Stimulated activated CD4-positive, alpha-beta T cell treated with anti-CD3 and anti-CD28 coated beads, TNF-alpha, amount 100 ng/mL, for 24 hours (primary cell): ENCODE results near the gene USP32.
"Not testable (repeated sequence)": the region's sequence is repeated elsewhere in the genome, so short reads cannot be mapped to it uniquely, and the experiment has no call there.

Experiments used
- DNase-seq, 3 experiments: peaks; one replicate each; pipeline ENCODE4 v3.0.0-alpha.2; 2020; ENCODE audit warnings: low read depth in 3 of 3

USP32 gene

DNA sequence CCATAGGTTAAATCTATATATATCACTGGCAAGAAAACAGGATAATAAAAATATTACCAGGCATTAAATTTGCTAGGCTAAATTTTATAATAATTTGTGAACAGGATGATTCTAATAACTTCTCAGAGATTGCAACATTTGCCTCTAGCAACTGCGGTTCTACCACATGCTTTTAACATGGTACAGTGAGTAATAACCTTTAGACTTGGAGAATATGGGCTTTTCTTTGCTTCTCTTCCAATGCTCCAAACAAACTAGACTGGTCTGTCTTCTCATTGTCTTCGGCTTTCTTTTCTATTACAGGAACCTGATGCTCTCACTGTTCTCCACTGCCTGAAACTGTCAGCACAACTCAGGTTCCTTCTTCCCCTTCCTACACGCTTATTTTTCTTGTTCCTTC is 161.6 kb downstream of the USP32 start:
- no peak for DNase-seq

DNA sequence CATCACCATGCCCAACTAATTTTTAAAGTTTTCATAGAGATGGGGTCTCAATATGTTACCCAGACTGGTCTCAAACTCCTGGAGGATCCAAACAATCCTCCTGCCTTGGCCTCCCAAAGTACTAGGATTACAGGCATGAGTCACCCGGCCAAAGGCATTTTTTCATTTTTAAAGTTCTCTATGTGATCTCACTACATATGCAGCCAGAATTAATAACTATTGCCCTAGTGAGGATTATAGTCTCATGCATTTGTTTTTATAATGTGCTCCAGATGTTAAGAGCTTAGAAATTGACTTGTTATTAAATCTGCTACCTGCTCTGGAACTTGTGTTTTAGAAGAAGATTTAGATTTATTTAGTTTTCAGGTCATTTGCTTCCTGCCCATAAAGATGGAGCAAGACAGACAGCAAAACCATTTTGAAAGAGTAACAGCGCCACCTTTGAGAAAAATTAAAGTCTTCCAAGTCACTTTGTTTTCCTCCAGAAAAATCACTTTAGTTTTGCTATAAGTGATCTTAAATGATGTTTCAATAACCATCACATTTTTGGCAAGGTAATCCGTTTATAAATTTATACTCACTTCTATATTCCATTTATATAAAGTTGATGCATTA is 162.6 kb downstream of the USP32 start:
- DNase-seq = no peak

DNA sequence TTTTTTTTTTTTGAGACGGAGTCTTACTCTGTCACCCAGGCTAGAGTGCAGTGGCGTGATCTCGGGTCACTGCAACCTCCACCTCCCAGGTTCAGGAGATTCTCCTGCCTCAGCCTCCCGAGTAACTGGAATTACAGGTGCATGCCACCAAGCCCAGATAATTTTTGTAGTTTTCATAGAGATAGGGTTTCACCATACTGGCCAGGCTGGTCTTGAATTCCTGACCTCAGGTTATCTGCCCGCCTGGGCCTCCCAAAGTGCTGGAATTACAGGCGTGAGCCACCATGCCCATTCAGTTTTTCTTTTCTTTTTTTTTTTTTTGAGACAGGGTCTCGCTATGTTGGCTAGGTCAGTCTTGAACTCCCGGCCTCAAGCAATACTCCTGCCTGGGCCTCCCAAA is 164.7 kb downstream of the USP32 start:
- not testable (repeated sequence) for DNase-seq

DNA sequence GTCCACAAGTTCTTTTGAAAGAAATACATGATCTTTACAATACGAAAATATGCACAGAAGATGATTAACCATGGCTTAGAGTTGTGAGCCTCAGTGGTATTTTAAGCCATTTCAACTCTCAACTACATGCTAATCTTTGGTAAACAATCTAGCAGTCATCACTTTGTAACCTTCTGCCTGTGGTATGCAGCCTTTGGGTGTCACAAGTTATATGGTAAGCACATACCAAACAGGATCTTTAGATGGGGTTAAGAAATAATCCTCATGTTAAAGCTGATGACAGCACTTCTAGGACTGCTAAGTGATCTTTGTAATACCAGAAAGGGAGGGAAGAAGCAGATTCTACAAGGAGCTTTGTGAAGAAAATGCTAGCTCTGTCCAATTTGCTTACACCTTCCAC is 167.9 kb downstream of the USP32 start:
- no peak for DNase-seq

DNA sequence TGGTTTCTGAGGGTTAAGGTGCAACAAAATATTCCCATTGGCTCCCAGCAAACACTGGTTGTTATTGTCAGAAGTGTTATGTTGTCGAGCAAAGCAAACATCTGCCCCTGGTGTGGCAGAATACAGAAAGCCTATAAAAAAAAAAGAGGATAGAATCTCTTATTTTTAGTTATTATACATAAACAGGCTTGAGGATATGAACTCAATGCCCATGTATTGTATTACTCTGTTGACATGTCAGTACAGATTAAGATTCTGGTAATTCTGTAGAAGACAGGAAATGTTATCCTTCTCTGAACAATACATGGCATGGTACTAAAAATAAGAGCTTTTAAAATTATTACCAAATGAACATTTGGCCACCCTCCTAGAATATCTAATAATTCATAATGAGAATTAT is 168.5 kb downstream of the USP32 start:
- no peak for DNase-seq

DNA sequence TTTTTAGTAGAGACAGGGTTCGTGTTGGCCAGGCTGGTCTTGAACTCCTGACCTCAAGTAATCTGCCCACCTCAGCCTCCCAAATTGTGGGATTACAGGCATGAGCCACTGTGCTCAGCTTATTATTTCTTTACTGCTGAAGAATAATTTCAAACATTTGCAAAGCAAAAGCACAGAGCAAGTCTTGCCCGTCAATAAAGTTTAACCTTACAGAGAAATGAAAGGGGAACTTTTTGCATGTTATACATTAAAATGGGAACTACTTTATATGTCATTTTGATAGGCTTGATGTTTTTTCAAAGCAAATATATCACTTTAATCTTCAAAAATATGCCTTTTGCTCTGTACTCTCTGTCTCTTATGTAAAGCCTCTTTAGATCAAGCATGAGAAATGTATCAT is 173.2 kb downstream of the USP32 start:
- DNase-seq = not testable (repeated sequence)

DNA sequence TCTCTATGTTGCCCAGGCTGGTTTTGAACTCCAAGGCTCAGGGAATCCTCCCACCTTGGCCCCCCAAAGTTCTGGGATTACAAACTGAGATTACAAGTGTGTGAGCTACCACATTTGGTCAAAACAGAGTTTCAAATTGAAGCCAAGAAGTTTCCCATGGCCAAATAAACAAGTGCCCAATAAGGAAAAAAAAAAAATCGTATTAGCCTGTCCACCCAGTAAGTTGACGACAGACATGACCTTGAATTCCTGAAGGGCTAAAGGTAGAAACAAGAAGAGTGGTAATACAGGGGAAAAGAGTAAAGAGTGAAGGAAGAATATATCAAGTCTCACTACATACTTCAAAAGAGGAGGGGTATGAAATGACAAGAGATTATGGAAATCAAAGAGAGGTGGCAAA is 176.0 kb downstream of the USP32 start:
- DNase-seq = not testable (repeated sequence)

DNA sequence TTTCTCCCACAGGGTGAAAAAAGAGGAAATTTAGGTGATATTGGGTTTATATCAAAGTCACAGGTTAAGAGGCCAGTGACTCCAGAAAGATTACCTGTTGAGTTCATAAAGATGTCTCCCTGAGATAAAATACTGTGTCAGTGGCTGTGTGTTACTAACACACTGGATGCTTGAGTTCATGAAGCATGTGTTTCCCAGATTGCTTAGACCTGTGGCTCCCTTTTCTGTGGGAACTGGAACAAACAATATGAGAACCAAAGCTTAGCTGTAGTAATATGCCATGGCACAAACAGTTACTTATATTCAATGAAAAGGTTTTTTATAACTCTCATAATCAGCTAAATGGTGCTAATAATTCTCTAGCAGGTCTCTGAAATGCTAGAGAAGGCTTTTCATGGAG is 180.7 kb downstream of the USP32 start:
- DNase-seq = not testable (repeated sequence)

DNA sequence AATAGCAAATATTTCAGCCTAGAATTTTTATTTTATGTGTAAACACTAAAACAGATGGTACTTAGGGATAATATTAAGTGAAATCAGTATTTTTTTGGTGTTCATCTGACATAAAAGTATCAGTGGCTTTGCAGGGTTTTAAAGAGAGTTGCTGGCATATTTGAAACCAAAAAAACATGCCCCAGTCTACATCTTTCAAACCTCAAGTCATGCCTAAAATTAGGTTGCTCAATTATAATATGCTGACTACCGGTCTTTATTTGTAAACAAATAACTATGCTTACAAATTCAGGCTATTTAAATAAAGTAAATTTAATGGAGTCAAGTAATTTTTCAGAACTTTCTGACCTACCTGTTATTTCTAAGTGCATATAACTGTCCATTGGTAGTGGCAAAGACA is 183.6 kb downstream of the USP32 start:
- not testable (repeated sequence) for DNase-seq

DNA sequence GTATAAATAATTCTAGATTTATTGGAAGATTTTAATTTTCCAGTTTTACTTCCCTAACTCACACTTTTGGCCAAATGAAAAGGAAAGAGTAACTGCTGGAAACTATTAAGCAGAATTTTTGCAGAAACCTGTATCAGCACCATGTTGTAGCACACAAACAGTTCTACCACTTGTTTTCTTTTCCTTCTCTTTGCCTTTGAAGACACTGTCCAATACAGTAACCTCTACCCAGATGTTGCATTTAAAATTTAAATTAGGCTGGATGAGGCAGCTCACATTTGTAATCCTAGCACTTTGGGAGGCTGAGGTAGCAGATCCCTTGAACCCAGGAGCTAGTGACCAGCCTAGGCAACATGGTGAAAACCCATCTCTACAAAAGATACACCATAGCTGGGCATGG is 186.2 kb downstream of the USP32 start:
- DNase-seq = not testable (repeated sequence)

DNA sequence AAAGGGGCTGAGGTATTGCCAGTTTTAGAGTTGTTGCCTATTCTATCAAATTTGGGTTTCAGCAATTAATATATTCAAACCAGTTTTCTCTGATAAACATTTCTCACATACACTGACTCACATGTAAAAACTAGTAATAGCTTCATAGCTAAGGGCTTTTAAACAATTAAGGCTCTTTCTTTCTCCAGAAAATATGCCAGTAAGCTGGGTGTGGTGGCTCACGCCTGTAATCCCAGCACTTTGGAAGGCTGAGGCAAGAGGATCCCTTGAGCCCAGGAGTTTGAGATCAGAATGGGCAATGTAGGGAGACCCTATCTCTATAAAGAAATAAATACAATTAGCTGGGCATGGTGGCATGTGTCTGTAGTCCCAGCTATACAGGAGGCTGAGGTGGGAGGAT is 193.3 kb downstream of the USP32 start:
- DNase-seq = not testable (repeated sequence)

DNA sequence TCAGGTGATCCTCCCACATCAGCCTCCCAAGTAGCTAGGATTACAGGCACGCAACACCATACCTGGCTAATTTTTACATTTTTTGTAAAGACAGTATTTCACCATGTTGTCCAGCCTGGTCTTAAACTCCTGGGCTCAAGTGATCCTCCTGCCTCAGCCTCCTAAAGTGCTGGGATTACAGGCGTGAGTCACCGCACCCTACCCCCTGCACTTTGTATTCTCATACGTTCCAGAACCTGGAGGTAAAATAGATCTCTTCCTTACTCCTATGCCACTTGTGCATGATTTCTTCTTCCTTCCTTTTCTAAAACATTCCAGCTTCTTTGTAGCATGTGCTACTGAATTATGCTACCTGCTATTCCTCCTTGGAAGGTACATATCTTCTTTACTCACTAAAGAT is 197.8 kb downstream of the USP32 start:
- DNase-seq = not testable (repeated sequence)

DNA sequence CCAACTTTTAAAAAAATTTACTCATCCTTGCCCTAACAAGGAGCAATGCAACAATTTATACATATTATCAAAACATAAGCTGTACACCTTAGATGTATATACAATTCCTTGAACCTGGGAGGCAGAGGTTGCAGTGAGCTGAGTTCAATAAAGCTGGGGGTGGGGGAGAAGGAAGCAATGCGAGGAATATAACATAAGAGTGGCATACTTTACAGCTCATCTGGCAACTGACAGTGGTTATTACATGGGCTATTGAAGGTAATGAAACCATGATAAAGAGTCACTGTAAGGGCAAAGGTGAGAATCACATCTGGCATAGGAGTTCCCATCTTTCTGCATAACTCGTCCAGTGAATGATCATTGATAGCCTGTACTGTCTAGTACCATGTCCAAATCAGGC is 198.5 kb downstream of the USP32 start:
- no peak for DNase-seq

DNA sequence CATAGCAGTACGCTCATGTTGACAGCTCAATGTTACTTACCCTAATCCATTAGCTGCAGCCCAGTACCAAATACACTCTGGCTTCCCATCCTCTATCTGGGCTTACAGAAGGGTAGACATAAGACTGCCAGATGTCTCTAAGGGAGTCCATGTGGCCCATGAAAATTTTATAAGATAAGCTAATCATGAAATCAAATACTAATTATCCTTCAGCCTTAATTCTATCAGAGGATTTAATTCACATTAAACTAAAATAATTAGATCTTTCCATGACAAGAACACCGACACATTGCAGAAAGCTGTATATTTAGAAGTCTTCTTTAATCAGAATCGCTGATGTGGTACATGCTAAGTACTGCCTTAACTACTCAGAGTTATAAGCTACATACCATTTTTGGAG is 198.9 kb downstream of the USP32 start:
- not testable (repeated sequence) for DNase-seq

DNA sequence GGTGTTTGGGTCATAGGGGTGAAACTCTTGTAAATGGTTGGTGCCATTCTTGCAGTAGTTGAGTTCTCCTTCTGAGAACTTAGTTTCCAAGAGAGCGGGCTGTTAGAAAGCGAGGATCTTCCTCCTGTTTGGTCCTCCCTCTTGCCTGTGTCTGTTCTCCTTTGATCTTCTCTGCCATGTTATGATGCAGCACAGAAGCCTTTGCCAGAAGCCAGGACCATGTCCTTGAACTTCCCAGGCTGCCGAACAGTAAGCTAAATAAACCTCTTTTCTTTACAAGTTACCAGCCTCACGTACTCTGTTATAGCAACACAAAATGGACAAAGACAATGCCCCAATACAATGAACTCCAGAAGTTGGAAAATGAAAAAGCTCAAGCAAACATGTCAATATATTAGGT is 201.9 kb downstream of the USP32 start:
- DNase-seq = not testable (repeated sequence)

DNA sequence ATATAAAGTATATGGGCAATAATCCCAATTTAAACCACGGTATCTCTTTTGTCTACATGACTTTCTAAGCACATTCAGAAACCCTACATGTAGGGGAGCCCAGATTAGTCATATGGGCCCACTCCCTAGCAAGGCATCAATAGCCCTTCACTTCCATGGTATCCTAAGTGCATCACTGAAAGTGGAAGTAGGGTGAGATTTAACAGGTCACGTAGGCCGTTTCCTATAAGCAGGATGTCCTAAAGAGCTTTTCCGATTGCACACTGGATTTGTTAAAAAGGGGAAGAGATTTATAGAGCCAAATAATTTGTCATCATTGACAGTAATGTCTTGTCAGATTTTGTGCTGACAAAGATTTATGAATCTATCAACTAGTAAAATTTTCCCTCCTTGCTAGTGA is 203.2 kb downstream of the USP32 start:
- DNase-seq = no peak

DNA sequence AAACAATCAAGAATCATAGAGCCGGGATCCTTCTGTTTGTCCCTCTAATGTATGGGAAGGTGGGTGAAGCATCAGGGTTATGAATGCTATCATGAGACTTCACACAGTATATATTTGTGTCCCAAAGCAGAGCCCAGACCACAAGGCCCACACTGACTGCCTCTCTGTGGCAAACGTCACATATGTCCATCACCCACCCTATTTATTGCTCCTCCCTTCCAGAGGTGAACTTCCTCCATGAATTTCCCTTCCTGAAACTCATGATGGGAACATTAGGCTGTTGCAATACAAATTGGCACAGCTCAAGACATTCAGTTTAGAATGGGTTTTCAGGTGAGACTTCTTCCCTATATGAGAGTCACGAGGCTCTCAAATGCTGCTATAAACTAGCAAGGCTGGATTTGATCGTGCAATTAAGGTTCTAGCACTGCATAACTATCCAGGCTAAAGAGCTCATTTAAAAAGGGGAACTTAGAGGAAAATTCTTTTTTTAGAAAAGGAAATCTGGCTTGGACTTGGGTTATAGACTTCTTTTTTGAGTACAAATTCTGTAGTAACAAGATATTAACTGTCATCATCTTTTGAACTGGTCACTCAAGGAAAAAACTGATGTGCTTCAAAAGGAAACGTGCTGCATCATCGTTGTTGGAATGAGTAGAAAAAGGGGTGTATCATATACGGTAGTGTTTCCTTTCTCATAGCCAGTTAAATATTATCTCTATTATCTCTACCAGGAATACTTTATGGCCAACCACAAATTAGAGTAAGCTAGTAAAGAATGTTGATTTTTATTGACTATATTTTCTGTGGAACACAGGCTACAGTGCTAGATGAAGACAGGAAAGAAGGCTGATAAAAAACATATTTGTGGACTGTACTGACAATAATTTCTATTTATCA is 204.8 kb downstream of the USP32 start:
- DNase-seq = not testable (repeated sequence)

DNA sequence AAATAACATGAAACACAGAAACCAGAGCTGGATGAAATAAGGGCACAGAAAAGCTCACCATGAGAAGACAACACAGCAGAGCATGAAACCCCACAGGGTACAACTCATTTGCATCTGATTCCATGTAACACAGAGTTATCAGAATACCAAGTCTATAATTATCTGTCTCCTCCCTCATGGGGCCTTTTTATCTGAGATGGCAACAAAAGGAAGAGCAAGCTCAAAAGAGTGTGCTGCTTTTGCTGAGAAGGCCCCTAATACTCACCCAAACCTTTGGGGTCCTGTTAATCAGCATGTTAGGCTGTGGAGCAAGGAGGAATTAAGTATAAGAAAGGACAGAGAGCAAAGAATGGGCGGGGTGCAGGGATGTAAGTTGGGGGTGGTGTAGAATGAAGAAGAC is 205.6 kb downstream of the USP32 start:
- DNase-seq = not testable (repeated sequence)

DNA sequence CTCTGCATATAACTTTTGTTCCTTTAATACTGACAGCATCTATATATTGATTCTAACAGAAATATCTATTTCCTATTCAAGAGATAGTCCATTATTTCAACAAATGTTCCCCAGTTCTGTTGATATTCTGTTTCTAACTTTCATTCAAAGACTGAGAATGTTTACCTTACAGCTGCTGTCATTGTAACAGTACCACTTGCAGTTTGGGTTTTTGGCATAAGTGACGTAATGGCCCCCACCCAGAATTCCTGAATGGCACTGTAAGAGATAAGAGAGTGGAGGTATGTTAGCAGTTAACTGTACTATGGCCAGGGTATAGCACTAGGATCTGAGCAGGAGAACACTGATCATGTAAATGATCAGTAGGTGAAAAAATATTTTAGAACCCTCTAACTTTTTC is 211.6 kb downstream of the USP32 start:
- DNase-seq = not testable (repeated sequence)

DNA sequence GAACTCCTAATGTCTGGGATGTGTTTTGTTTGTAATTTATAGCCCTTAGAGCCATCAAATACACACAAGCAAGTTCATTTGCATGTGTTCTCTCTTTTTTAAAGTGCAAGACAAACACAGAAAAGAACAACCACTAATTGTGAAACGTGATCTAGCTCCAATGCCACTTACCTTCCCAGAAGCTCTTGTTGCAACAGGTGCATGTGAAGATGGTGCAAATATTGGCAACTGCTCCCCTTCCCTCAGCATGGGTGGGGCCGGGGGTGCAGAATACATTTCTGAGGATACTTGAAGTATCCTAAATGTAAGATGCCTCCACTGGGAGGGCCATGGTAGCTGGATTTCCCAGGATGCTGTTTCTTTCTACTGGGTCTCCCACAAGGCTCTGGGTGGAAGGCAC is 213.8 kb downstream of the USP32 start:
- DNase-seq = not testable (repeated sequence)

DNA sequence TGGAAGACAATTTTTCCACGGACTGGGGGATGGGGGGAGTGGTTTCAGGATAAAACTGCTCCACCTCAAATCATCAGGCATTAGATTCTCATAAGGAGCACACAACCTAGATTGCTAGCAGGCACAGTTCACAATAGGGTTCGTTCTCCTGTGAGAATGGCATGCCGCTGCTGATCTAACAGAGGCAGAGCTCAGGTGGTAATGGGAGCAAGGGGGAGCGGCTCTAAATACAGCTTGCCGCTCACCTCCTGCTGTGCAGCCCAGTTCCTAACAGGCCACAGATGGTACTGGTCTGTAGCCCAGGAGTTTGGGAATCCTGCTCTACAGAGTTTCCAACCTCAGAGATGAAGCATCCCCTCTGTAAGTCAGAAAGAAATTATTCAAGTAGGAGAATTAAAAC is 215.2 kb downstream of the USP32 start:
- not testable (repeated sequence) for DNase-seq

DNA sequence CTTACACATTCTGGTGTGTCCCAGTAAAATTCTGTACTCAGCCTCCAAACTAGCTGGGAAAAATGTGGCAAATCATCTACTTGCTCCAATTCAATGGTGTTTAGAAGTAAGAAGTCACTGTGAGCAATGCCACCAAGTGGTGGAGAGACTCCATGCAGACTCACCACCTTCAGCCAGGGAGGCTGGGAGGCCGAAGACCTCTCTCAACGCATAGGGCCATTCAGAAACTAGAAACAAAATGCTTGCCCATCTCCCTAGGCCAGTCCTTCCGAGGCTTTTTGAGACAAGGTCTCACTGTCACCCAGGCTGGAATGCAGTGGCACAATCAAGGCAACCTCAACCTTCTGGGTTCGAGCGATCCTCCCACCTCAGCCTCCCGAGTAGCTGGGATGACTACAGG is 217.2 kb downstream of the USP32 start:
- DNase-seq = not testable (repeated sequence)

DNA sequence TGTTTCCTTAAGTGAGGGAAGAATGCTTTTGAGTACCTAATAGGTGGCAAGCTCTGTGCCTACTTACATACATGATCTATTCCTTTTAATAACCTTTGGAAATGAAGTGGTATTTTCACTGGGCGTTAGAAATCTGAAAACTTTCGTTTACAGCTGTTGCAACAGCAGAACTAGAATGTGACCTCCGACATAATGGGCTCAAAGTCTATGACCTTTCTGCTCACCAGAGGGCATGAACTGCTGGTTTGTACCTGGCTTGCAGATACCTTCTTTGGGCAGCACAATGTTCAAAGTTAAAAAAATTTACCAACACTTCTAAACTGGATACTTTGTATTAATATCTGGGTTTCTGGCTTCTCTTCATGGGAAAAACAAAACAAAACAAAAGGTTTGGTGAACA is 217.9 kb downstream of the USP32 start:
- DNase-seq = no peak
